GM12878 (cell line): ENCODE results near the gene RPS3A. TPM values are rescaled to one million over a fixed set of nuclear protein-coding genes. Genes with fewer than 3 reads are reported as not detected.
"Not testable (repeated sequence)": the region's sequence is repeated elsewhere in the genome, so short reads cannot be mapped to it uniquely, and the experiment has no call there.

Experiments used
- ATAC-seq: fragments of 200-7000 bp; cut with Tn5 transposase; 3 replicates; pipeline ENCODE4 v1.9.1; 2020; ENCODE audit warnings: mild to moderate bottlenecking, moderate library complexity
- BruUV-seq: library from RNA; stranded (reverse); fragments of 400-500 nt; replicated peaks from 2 replicates; lab custom pipeline; 2021; lab: Mats Ljungman, UMichigan
- CTCF ChIA-PET: fragments of 300-600 bp; sonication (Branson Sonifier 250); formaldehyde crosslinking; extraction: SDS; loops from one replicate; lab custom pipeline; 2021; ENCODE audit warnings: inconsistent platforms; lab: Yijun Ruan, JAX
- POLR2A ChIA-PET: fragments of 350-600 bp; formaldehyde crosslinking; extraction: SDS; loops from one replicate; lab custom pipeline; 2021; ENCODE audit warnings: inconsistent platforms; lab: Charles Lee
- RAD21 ChIA-PET: fragments of 300-600 bp; sonication (Branson Sonifier 250); formaldehyde crosslinking; loops from one replicate; lab custom pipeline; 2023; ENCODE audit warnings: antibody characterized with exemption; ENCODE audit not compliant: unreplicated experiment; lab: Charles Lee
- SMC1A ChIA-PET: fragments of 300-600 bp; sonication (Branson Sonifier 250); formaldehyde crosslinking; loops from one replicate; lab custom pipeline; 2023; ENCODE audit not compliant: unreplicated experiment, uncharacterized antibody; lab: Charles Lee
- DNase-seq: peaks from one replicate; pipeline ENCODE4 v3.0.0-alpha.2; 2011; ENCODE audit warnings: low read depth, low spot score
- FAIRE-seq: peaks from 3 replicates; lab custom pipeline; 2011; peaks lifted over from hg19 to GRCh38; lab: Jason Lieb, UNC
- H2AFZ ChIP-seq: 2 replicates; pipeline ENCODE4 v1.6.0; 2011; ENCODE audit warnings: low read depth, low read length, control low read depth; ENCODE audit not compliant: control insufficient read depth
- H3K27ac ChIP-seq: 2 replicates; pipeline ENCODE4 v1.5.1; 2011; ENCODE audit warnings: control low read depth; ENCODE audit not compliant: control insufficient read depth, insufficient read depth
- H3K27me3 ChIP-seq, 2 experiments: replicated peaks in 1 of 2; 2 replicates each; pipeline versions ENCODE4 v1.6.0 to v1.6.1; 2011; ENCODE audit warnings: low read length in 1 of 2; ENCODE audit not compliant: control insufficient read depth in 2 of 2, insufficient read depth in 2 of 2
- H3K36me3 ChIP-seq, 2 experiments: 2 replicates each; pipeline ENCODE4 v1.5.1; 2011; ENCODE audit warnings: low read length in 1 of 2; ENCODE audit not compliant: control insufficient read depth in 2 of 2, insufficient read depth in 2 of 2
- H3K4me1 ChIP-seq: 2 replicates; pipeline ENCODE4 v1.6.1; 2011; ENCODE audit warnings: mild to moderate bottlenecking, low read length, moderate library complexity, mixed read lengths; ENCODE audit not compliant: control insufficient read depth, insufficient read depth
- H3K4me2 ChIP-seq: 2 replicates; pipeline ENCODE4 v1.6.0; 2011; ENCODE audit warnings: control low read depth; ENCODE audit not compliant: control insufficient read depth, insufficient read depth
- H3K4me3 ChIP-seq: fragments of 200-600 bp; sonication (generic); 2 replicates; pipeline ENCODE4 v1.5.1; 2016
- H3K79me2 ChIP-seq: 2 replicates; pipeline ENCODE4 v1.6.0; 2011; ENCODE audit warnings: low read length; ENCODE audit not compliant: control insufficient read depth, insufficient read depth
- H3K9ac ChIP-seq: 2 replicates; pipeline ENCODE4 v1.8.0; 2011; ENCODE audit warnings: low read length, control low read depth, mixed read lengths; ENCODE audit not compliant: control insufficient read depth, insufficient read depth
- H3K9me3 ChIP-seq: replicated peaks from 3 replicates; pipeline ENCODE4 v1.5.1; 2011; ENCODE audit warnings: mild to moderate bottlenecking, low read length; ENCODE audit not compliant: control insufficient read depth, insufficient read depth
- H4K20me1 ChIP-seq: 2 replicates; pipeline ENCODE4 v1.6.0; 2011; ENCODE audit not compliant: control insufficient read depth, insufficient read depth
- BACH1 ChIP-seq: fragments of 450-650 bp; IDR thresholded peaks from 2 replicates; pipeline ENCODE4 v1.6.1; 2017; ENCODE audit warnings: mild to moderate bottlenecking, borderline replicate concordance
- CREM ChIP-seq: IDR thresholded peaks from 2 replicates; pipeline ENCODE4 v1.6.1; 2014; ENCODE audit warnings: antibody characterized with exemption, low read depth
- EGR1 ChIP-seq, 2 experiments: IDR thresholded peaks; 1 replicate in 1 of 2; 2 replicates in 1 of 2; pipeline ENCODE4 v1.6.1; 2011 to 2012; ENCODE audit warnings: low read depth in 2 of 2, low read length in 2 of 2, borderline replicate concordance in 1 of 2, mild to moderate bottlenecking in 1 of 2, moderate library complexity in 1 of 2
- HDGF ChIP-seq: fragments of 450-650 bp; IDR thresholded peaks from 2 replicates; pipeline ENCODE4 v1.6.1; 2016; ENCODE audit warnings: antibody characterized with exemption
- IKZF2 ChIP-seq, 2 experiments: fragments of 450-650 bp; IDR thresholded peaks; 2 replicates each; pipeline ENCODE4 v1.6.1; 2017; ENCODE audit warnings: mild to moderate bottlenecking in 2 of 2, moderate library complexity in 2 of 2
- MEF2A ChIP-seq: IDR thresholded peaks from 2 replicates; pipeline ENCODE4 v1.6.1; 2011; ENCODE audit warnings: low read depth, mild to moderate bottlenecking, low read length, moderate library complexity; ENCODE audit not compliant: insufficient read depth
- MTA3 ChIP-seq: IDR thresholded peaks from 2 replicates; pipeline ENCODE4 v1.6.1; 2012; ENCODE audit warnings: low read length, inconsistent platforms, borderline replicate concordance
- NR2C2 ChIP-seq: IDR thresholded peaks from 2 replicates; pipeline ENCODE4 v1.6.1; 2011; ENCODE audit warnings: borderline replicate concordance, low read depth; ENCODE audit not compliant: control insufficient read depth, insufficient read length
- PBX3 ChIP-seq: IDR thresholded peaks from 2 replicates; pipeline ENCODE4 v1.6.1; 2011; ENCODE audit warnings: mild to moderate bottlenecking, low read depth, low read length, moderate library complexity; ENCODE audit not compliant: insufficient replicate concordance
- PML ChIP-seq: IDR thresholded peaks from 2 replicates; pipeline ENCODE4 v1.6.1; 2012; ENCODE audit warnings: low read length, inconsistent platforms
- POLR2A ChIP-seq: IDR thresholded peaks from 2 replicates; pipeline ENCODE4 v1.6.1; 2011; ENCODE audit warnings: low read depth, mild to moderate bottlenecking, low read length
- POLR2AphosphoS2 ChIP-seq: IDR thresholded peaks from 2 replicates; pipeline ENCODE4 v1.6.1; 2011; ENCODE audit warnings: low read depth, mild to moderate bottlenecking, low read length, improper control_type of control experiment, moderate library complexity
- RBBP5 ChIP-seq: fragments of 200-600 bp; sonication (generic); conservative IDR thresholded peaks from 2 replicates; pipeline ENCODE4 v1.6.1; 2016
- SREBF1 ChIP-seq: IDR thresholded peaks from 2 replicates; pipeline ENCODE4 v1.6.1; 2012; ENCODE audit warnings: mild to moderate bottlenecking, low read length
- TCF7 ChIP-seq: IDR thresholded peaks from 2 replicates; pipeline ENCODE4 v1.6.1; 2014; ENCODE audit warnings: antibody characterized with exemption, borderline replicate concordance
- ZNF207 ChIP-seq: fragments of 450-650 bp; IDR thresholded peaks from 2 replicates; pipeline ENCODE4 v1.6.1; 2014; ENCODE audit warnings: antibody characterized with exemption, mild to moderate bottlenecking, borderline replicate concordance
- ZNF622 ChIP-seq: fragments of 450-650 bp; IDR thresholded peaks from 2 replicates; pipeline ENCODE4 v1.6.1; 2017; ENCODE audit warnings: mild to moderate bottlenecking, inconsistent platforms
- WGBS: methylation state at CpG from one replicate; pipeline ENCODE4 v1.1.6; 2016; ENCODE audit warnings: low lambda C conversion rate; ENCODE audit not compliant: insufficient replicate concordance, insufficient coverage; ENCODE audit errors: missing lambda C conversion rate; 5-methylcytosine and 5-hydroxymethylcytosine counted together
- in situ Hi-C: fragments of 300-500 bp; cut with MboI; formaldehyde crosslinking; loops from 9 replicates; pipeline ENCODE4 v1.14.3; 2018; ENCODE audit warnings: mixed read lengths
- intact Hi-C: fragments of 100-400 bp; cut with micrococcal nuclease; formaldehyde crosslinking; loops from one replicate; pipeline ENCODE4 v1.14.2; 2022; ENCODE audit not compliant: unreplicated experiment
- polyA plus RNA-seq, 11 experiments: library from polyadenylated mRNA; depleted of rRNA in 4 of 11; unstranded in 6 of 11; stranded (reverse) in 5 of 11; fragments of >200 nt; fragmentation: Nextera tagmentation in 4 of 11; fragmentation: Illumina TruSeq in 1 of 11; extraction: Ambion mirVana in 4 of 11; extraction: Trizol in 1 of 11; gene quantifications; 1 replicate in 1 of 11; 2 replicates in 10 of 11; pipeline versions ENCODE4 v1.2.1 to v1.2.3, GENCODE V29; 2011 to 2016; ENCODE audit warnings: inconsistent platforms in 2 of 11, missing spikeins in 2 of 11, low read depth in 1 of 11
- total RNA-seq, 4 experiments: library from RNA; depleted of rRNA in 3 of 4; stranded (reverse); fragments of >200 nt in 3 of 4; fragmentation: Illumina TruSeq in 1 of 4; extraction: Trizol in 1 of 4; gene quantifications; 2 replicates each; pipeline versions ENCODE4 v1.2.1 to v1.2.3, GENCODE V29; 2013 to 2021
- TF ChIP-seq, protein P1 (sequence below): IDR thresholded peaks from 2 replicates; pipeline ENCODE4 v1.6.1; 2011; ENCODE audit warnings: low read depth, mild to moderate bottlenecking, low read length, moderate library complexity, borderline replicate concordance; ENCODE audit errors: extremely low read depth
- TF ChIP-seq, protein P2 (sequence below): IDR thresholded peaks from 2 replicates; pipeline ENCODE4 v1.6.1; 2011; ENCODE audit warnings: borderline replicate concordance, low read depth, mild to moderate bottlenecking, moderate library complexity, mixed read lengths, low read length; ENCODE audit not compliant: insufficient read depth; ENCODE audit errors: extremely low read length

Gene RPS3A
- total and polyA plus RNA-seq, 10 of the 15 experiments (the other 5 are each of a cell fraction or from before 2014, with no cell fraction given) = 1,754 to 5,827 (median 3,527) TPM

GRCh38 chr4:151074416-151074916 is 25.0 kb upstream of the RPS3A start:
- Histone ChIP-seq H3K79me2 (no peaks in the 10 kb centered on the region), H3K27me3 (no peaks in the 10 kb centered on the region), H3K4me1 (no peaks in the 10 kb centered on the region), H2AFZ (no peak overlapping the region), H3K36me3 (no peaks in the 10 kb centered on the region), H3K4me2 (no peak overlapping the region), H3K4me3 (no peak overlapping the region), H3K9ac (no peak overlapping the region), H3K27ac (no peak overlapping the region), H4K20me1 (no peaks in the 10 kb centered on the region), H3K9me3 (no peaks in the 10 kb centered on the region)
- no TSS peak for BruUV-seq
- ChIA-PET SMC1A (interaction anchor here (1.0 to 3.4 kb wide), 9 partner anchors 8 to 102 kb away, joined by 3 to 14 read pairs (median 5); no protein-coding TSS in a partner anchor), POLR2A (interaction anchor here (0.6 to 1.4 kb wide), 3 partner anchors 9 to 496 kb away, joined by 3 read pairs; no protein-coding TSS in a partner anchor), CTCF (interaction anchor here (0.5 to 1.5 kb wide), 6 partner anchors 8 to 1259 kb away, joined by 3 to 7 read pairs (median 4); partner anchors contain the start of gene RPS3A), RAD21 (interaction anchor here (0.6 to 1.7 kb wide), 4 partner anchors 13 to 59 kb away, joined by 3 to 7 read pairs (median 4); no protein-coding TSS in a partner anchor)
- DNase-seq (no peak), ATAC-seq (no peak), FAIRE-seq (no peak)
- TF ChIP-seq, protein P1, sequence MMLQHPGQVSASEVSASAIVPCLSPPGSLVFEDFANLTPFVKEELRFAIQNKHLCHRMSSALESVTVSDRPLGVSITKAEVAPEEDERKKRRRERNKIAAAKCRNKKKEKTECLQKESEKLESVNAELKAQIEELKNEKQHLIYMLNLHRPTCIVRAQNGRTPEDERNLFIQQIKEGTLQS = no peak
- TF ChIP-seq IKZF2 (IDR thresholded peaks at IDR 0.05) = no peak
- TF ChIP-seq ZNF207 = no peak
- no peak for TF ChIP-seq TCF7
- TF ChIP-seq HDGF = no peak
- TF ChIP-seq POLR2AphosphoS2 = no peak
- TF ChIP-seq POLR2A = no peak
- no peak for TF ChIP-seq CREM
- TF ChIP-seq MEF2A = no peak
- no peak for TF ChIP-seq PBX3
- TF ChIP-seq BACH1 = no peak
- no peak for TF ChIP-seq MTA3
- TF ChIP-seq SREBF1 = no peak
- TF ChIP-seq NR2C2 = no peak
- TF ChIP-seq, protein P2, sequence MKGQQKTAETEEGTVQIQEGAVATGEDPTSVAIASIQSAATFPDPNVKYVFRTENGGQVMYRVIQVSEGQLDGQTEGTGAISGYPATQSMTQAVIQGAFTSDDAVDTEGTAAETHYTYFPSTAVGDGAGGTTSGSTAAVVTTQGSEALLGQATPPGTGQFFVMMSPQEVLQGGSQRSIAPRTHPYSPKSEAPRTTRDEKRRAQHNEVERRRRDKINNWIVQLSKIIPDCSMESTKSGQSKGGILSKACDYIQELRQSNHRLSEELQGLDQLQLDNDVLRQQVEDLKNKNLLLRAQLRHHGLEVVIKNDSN = no peak
- TF ChIP-seq RBBP5 = no peak
- no peak for TF ChIP-seq ZNF622
- no peak for TF ChIP-seq EGR1 (IDR thresholded peaks at IDR 0.05; ENCODE audit: borderline replicate concordance in 1 of 2, low read depth in 2 of 2, low read length in 2 of 2)
- TF ChIP-seq PML = no peak
- intact Hi-C loops = no loop called here
- in situ Hi-C loops = no loop called here

- FAIRE-seq, POLR2A ChIA-PET, DNase-seq, H3K9me3 ChIP-seq, ATAC-seq, H4K20me1 ChIP-seq, H3K36me3 ChIP-seq, H3K79me2 ChIP-seq, BruUV-seq, CTCF ChIA-PET, H3K27ac ChIP-seq, H3K27me3 ChIP-seq, in situ Hi-C loops, H3K4me1 ChIP-seq, H3K4me2 ChIP-seq, intact Hi-C loops, H3K9ac ChIP-seq, RAD21 ChIA-PET, H2AFZ ChIP-seq, H3K4me3 ChIP-seq: not testable (repeated sequence)
- SMC1A ChIA-PET = interaction anchor here (1.6 kb wide), 1 partner anchor 11 kb away, joined by 3 read pairs; no protein-coding TSS in a partner anchor
- 50% methylated on average over 2 of the region's 2 CpGs for WGBS
Observed at GRCh38 chr4:151077978-151078377, 21.4 kb upstream of the RPS3A start.
